Activated CD8-positive, alpha-beta T cell treated with anti-CD3 and anti-CD28 coated beads for 36 hours (primary cell): ENCODE measurements around the gene TRIM72. TPM values are rescaled to one million over a fixed set of nuclear protein-coding genes. Genes with fewer than 3 reads are reported as not detected.
A peak's percentile ranks its signal among the peaks of the same experiment; 100 is the strongest.

Experiments used
- ATAC-seq: fragments of 200-7000 bp; cut with Tn5 transposase; one replicate; pipeline ENCODE4 v1.10.0; 2021; ENCODE audit warnings: mild to moderate bottlenecking, moderate library complexity
- CTCF ChIA-PET: fragments of 350-600 bp; sonication (Branson Sonifier 250); formaldehyde crosslinking; loops from one replicate; lab custom pipeline; 2021; ENCODE audit warnings: antibody characterized with exemption; lab: Charles Lee
- POLR2A ChIA-PET: fragments of 350-600 bp; sonication (Branson Sonifier 250); formaldehyde crosslinking; loops from one replicate; lab custom pipeline; 2021; ENCODE audit warnings: antibody characterized with exemption; lab: Charles Lee
- DNase-seq: peaks from one replicate; pipeline ENCODE4 v3.0.0-alpha.2; 2020
- H3K27ac Mint-ChIP-seq: one replicate; pipeline ENCODE4 v1.8.0; 2021; ENCODE audit warnings: mild to moderate bottlenecking, mixed read lengths
- H3K27me3 Mint-ChIP-seq: one replicate; pipeline ENCODE4 v1.8.0; 2021; ENCODE audit warnings: mixed read lengths
- H3K36me3 Mint-ChIP-seq: one replicate; pipeline ENCODE4 v1.8.0; 2021; ENCODE audit warnings: low read depth, mixed read lengths
- H3K4me1 Mint-ChIP-seq: one replicate; pipeline ENCODE4 v1.8.0; 2021; ENCODE audit warnings: low read depth, mixed read lengths
- H3K4me3 Mint-ChIP-seq: one replicate; pipeline ENCODE4 v1.8.0; 2021; ENCODE audit warnings: mild to moderate bottlenecking, moderate library complexity, mixed read lengths
- H3K9me3 Mint-ChIP-seq: one replicate; pipeline ENCODE4 v1.8.0; 2021; ENCODE audit warnings: mixed read lengths
- CTCF ChIP-seq: fragments of 200-600 bp; IDR thresholded peaks from one replicate; pipeline ENCODE4 v1.8.0; 2022; ENCODE audit warnings: antibody characterized with exemption, mild to moderate bottlenecking
- intact Hi-C: fragments of 100-400 bp; cut with micrococcal nuclease; formaldehyde crosslinking; loops from one replicate; pipeline ENCODE4 v1.10.0; 2022
- total RNA-seq, 2 experiments: library from RNA; stranded (reverse); gene quantifications; one replicate each; pipeline ENCODE4 v1.2.3, GENCODE V29; 2021

TRIM72 gene
- total RNA-seq, 2 experiments from 2014 or later: not detected

GRCh38 chr16:31214708-31215286 is 878 bp downstream of the TRIM72 start:
- Mint-ChIP-seq H3K36me3 (no peaks in the 10 kb centered on the region), H3K27ac (no peak overlapping the region), H3K4me3 (peak overlapping the region; percentile 42), H3K27me3 (peaks cover 41% of the 10 kb centered on the region), H3K9me3 (no peaks in the 10 kb centered on the region), H3K4me1 (peaks cover 22% of the 10 kb centered on the region)
- POLR2A ChIA-PET: interaction anchor here (1.0 to 4.8 kb wide), 8 partner anchors 11 to 494 kb away, joined by 3 to 48 read pairs (median 5); partner anchors contain the start of genes FUS, ITGAX and PYCARD
- CTCF ChIA-PET: interaction anchor here (1.0 to 1.6 kb wide), 3 partner anchors 8 to 168 kb away, joined by 3 to 6 read pairs (median 4); no protein-coding TSS in a partner anchor
- ATAC-seq: peak; percentile 11
- DNase-seq: no peak
- intact Hi-C loops: no loop called here
- no peak for TF ChIP-seq CTCF

GRCh38 chr16:31215287-31216162 is 1.6 kb downstream of the TRIM72 start:
- DNase-seq (peak; percentile 52), ATAC-seq (peak; percentile 66)
- intact Hi-C loops: no loop called here
- Mint-ChIP-seq H3K27me3 (peaks cover 41% of the 10 kb centered on the region), H3K9me3 (no peaks in the 10 kb centered on the region), H3K36me3 (no peaks in the 10 kb centered on the region), H3K4me3 (peak overlapping the region; percentile 42), H3K4me1 (peaks cover 22% of the 10 kb centered on the region), H3K27ac (no peak overlapping the region)
- TF ChIP-seq CTCF: no peak
- ChIA-PET CTCF (interaction anchor here (1.0 to 2.1 kb wide), 5 partner anchors 9 to 168 kb away, joined by 3 to 10 read pairs (median 4); no protein-coding TSS in a partner anchor), POLR2A (interaction anchor here (0.7 to 4.8 kb wide), 8 partner anchors 9 to 494 kb away, joined by 3 to 48 read pairs (median 5); partner anchors contain the start of genes FUS, ITGAX and PYCARD)

- Mint-ChIP-seq H3K36me3 (no peaks in the 10 kb centered on the region), H3K4me3 (peak within 1 kb of the TSS; percentile 42), H3K27ac (no peak within 1 kb of the TSS), H3K27me3 (peaks cover 43% of the 10 kb centered on the region), H3K4me1 (peaks cover 21% of the 10 kb centered on the region), H3K9me3 (no peaks in the 10 kb centered on the region)
- TF ChIP-seq CTCF: no peak
- DNase-seq (peak; percentile 25), ATAC-seq (peak; percentile 28)
- ChIA-PET CTCF (interaction anchor here (1.1 to 2.1 kb wide), 7 partner anchors 9 to 227 kb away, joined by 3 to 10 read pairs (median 5); partner anchors contain the start of gene ZNF843), POLR2A (interaction anchor here (0.7 to 4.8 kb wide), 9 partner anchors 10 to 241 kb away, joined by 3 to 48 read pairs (median 4); partner anchors contain the start of gene PYCARD)
- intact Hi-C loops: no loop called here
Measured at GRCh38 chr16:31216422-31217135, 2.7 kb downstream of the TRIM72 start, which contains the start of gene PYDC1. Gene PYDC1 (minus strand): TSS chr16:31217135. CDS start chr16:31217028, 107 bp downstream.

- H3K9me3 Mint-ChIP-seq: no peaks in the 10 kb centered on the region
- TF ChIP-seq CTCF: no peak
- H3K27me3 Mint-ChIP-seq: peaks cover 43% of the 10 kb centered on the region
- ATAC-seq (no peak), DNase-seq (no peak)
- ChIA-PET POLR2A (interaction anchor here (0.7 to 4.8 kb wide), 6 partner anchors 11 to 241 kb away, joined by 3 to 48 read pairs (median 4); no protein-coding TSS in a partner anchor), CTCF (interaction anchor here (1.2 to 2.1 kb wide), 6 partner anchors 9 to 226 kb away, joined by 4 to 10 read pairs (median 6); partner anchors contain the start of gene ZNF843)
- peak overlapping the region; percentile 39 for H3K4me3 Mint-ChIP-seq
- no peak overlapping the region for H3K27ac Mint-ChIP-seq
- intact Hi-C loops: no loop called here
- no peaks in the 10 kb centered on the region for H3K36me3 Mint-ChIP-seq
- H3K4me1 Mint-ChIP-seq: peaks cover 16% of the 10 kb centered on the region
Measured at GRCh38 chr16:31217136-31217530, 3.2 kb downstream of the TRIM72 start.
